Thoracic aorta (tissue), 2 donors: ENCODE data around the gene NES. TPM values are rescaled to one million over a fixed set of nuclear protein-coding genes. Genes with fewer than 3 reads are reported as not detected.

ENCODE experiments used
- ATAC-seq: fragments of 150-250 bp; one replicate; pipeline ENCODE4 v1.8.0; 2017; ENCODE audit warnings: low read depth; ENCODE audit not compliant: insufficient number of reproducible peaks, low FRiP score
- DNase-seq: peaks from one replicate; pipeline ENCODE4 v3.0.0-alpha.2; 2020; ENCODE audit warnings: low spot score
- H3K27ac ChIP-seq, 2 donors: fragments of 200-600 bp; sonication (generic); 1 replicate in 1 of 2; 2 replicates in 1 of 2; pipeline ENCODE4 v1.5.1; 2016; ENCODE audit warnings: mild to moderate bottlenecking in 2 of 2, moderate library complexity in 2 of 2
- H3K27me3 ChIP-seq: fragments of 200-600 bp; sonication (generic); replicated peaks from 2 replicates; pipeline ENCODE4 v1.6.0; 2016; ENCODE audit warnings: mild to moderate bottlenecking; ENCODE audit not compliant: insufficient read depth
- H3K36me3 ChIP-seq: fragments of 200-600 bp; sonication (generic); one replicate; pipeline ENCODE4 v1.5.1; 2016
- H3K4me1 ChIP-seq, 2 donors: fragments of 200-600 bp; sonication (generic); 1 replicate in 1 of 2; 2 replicates in 1 of 2; pipeline versions ENCODE4 v1.5.1 to v1.6.0; 2016; ENCODE audit warnings: low read depth in 2 of 2, mild to moderate bottlenecking in 1 of 2; ENCODE audit not compliant: control insufficient read depth in 1 of 2
- H3K4me3 ChIP-seq: fragments of 200-600 bp; sonication (generic); 2 replicates; pipeline ENCODE4 v1.5.1; 2016; ENCODE audit warnings: mild to moderate bottlenecking
- H3K9me3 ChIP-seq: fragments of 200-600 bp; sonication (generic); 2 replicates; pipeline ENCODE4 v1.5.1; 2016
- total RNA-seq, 2 donors: library from RNA; depleted of rRNA; stranded (reverse); fragments of >200 nt; gene quantifications; one replicate each; pipeline versions ENCODE4 v1.1.0 to v1.2.3, GENCODE V29; 2016
- TF ChIP-seq, protein P1 (sequence below): fragments of 200-600 bp; sonication (generic); IDR thresholded peaks from one replicate; pipeline ENCODE4 v1.5.1; 2019; ENCODE audit warnings: antibody characterized with exemption

Gene NES
- total RNA-seq, 2 donors from 2014 or later = 30.6 to 30.9 TPM

DNA sequence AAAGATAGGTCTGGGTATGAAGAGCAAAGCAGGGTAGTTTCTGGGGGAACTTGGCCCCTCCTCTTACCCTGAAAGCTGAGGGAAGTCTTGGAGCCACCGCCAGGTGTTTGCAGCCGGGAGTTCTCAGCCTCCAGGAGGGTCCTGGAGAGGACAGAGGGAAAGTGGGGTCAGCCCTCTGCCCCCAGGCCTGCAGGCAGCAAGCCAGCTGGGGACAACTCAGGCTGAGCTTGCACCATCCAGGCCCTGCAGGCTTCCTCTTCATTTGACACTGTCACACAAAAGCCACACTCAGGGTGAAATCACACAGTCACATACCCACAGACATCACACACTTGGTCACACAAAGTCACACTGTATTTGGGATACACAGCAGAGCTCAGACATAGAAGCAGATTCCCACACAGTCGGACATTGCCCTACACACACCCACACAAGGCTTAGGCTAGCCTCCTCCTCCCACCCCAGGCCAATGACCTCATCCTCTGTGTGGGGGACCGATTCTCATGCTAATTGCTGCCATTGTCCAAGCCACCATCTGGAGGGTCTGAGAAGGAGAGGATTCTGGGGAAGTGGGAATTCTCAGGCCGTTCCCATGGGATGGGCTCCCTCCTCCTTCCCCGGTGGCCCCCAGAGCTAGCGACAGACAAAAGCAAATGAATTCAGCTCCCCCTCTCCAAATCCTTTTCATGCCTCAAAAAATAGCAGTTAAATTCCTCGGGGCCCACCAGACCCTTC lies 3.7 kb downstream of the NES start:
- DNase-seq (no peak), ATAC-seq (no peak)
- Histone ChIP-seq H3K36me3 (peaks cover 4% of the 10 kb centered on the region), H3K27me3 (no peaks in the 10 kb centered on the region), H3K4me1 (peaks cover 12 to 39% of the 10 kb centered on the region in 2 donors), H3K4me3 (no peak overlapping the region), H3K27ac (no peak overlapping the region), H3K9me3 (no peaks in the 10 kb centered on the region)
- TF ChIP-seq, protein P1, sequence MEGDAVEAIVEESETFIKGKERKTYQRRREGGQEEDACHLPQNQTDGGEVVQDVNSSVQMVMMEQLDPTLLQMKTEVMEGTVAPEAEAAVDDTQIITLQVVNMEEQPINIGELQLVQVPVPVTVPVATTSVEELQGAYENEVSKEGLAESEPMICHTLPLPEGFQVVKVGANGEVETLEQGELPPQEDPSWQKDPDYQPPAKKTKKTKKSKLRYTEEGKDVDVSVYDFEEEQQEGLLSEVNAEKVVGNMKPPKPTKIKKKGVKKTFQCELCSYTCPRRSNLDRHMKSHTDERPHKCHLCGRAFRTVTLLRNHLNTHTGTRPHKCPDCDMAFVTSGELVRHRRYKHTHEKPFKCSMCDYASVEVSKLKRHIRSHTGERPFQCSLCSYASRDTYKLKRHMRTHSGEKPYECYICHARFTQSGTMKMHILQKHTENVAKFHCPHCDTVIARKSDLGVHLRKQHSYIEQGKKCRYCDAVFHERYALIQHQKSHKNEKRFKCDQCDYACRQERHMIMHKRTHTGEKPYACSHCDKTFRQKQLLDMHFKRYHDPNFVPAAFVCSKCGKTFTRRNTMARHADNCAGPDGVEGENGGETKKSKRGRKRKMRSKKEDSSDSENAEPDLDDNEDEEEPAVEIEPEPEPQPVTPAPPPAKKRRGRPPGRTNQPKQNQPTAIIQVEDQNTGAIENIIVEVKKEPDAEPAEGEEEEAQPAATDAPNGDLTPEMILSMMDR = no peak

DNA sequence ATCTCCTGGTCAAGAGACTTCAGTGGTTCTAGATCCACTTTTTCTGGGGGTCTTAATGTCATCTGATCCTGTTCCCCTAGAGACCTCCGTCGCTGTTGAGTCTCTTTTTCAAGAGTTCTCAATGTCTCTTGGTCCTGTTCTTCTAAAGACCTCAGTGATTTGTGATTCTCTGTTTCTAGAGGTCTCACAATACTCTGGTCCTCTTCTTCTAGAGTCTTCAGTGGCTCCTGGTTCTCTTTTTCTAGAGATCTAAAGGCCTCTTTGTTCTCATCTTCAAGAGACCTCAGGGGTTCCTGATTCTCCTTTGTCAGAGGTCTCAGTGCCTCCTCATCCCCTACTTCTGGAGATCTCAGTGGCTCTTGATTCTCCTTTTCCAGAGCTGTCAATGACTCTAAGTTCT lies 5.4 kb downstream of the NES start:
- H3K27ac ChIP-seq = no peak overlapping the region
- no peaks in the 10 kb centered on the region for H3K9me3 ChIP-seq
- H3K4me1 ChIP-seq = peaks cover 6 to 44% of the 10 kb centered on the region in 2 donors
- H3K27me3 ChIP-seq = no peaks in the 10 kb centered on the region
- DNase-seq (no peak), ATAC-seq (no peak)
- peaks cover 4% of the 10 kb centered on the region for H3K36me3 ChIP-seq
- H3K4me3 ChIP-seq = no peak overlapping the region
- TF ChIP-seq, protein P1 = no peak

DNA sequence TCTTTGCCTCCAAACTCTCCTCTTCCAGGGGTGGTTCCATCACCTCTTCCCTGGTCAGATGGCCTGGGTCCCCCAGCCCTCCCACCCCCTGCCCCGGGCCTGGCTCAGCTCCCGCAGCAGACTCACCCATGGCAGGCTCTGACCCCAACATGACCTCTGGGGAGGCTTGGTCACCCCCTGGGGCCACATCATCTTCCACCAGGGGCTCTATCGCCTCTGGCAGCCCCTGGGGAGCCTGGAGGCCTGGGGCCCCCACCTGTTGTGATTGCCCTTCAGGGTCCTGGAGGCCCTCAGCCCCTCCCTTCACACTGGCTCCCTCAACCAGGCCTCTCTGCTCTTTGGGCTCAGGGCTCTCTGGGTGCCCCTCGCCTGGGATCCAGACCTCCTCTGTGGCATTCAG lies 6.4 kb downstream of the NES start:
- Histone ChIP-seq H3K4me3 (no peak overlapping the region), H3K27ac (no peak overlapping the region), H3K27me3 (no peaks in the 10 kb centered on the region), H3K4me1 (peaks cover 3 to 37% of the 10 kb centered on the region in 2 donors), H3K36me3 (peaks cover 4% of the 10 kb centered on the region), H3K9me3 (no peaks in the 10 kb centered on the region)
- DNase-seq (no peak), ATAC-seq (no peak)
- TF ChIP-seq, protein P1 = no peak

DNA sequence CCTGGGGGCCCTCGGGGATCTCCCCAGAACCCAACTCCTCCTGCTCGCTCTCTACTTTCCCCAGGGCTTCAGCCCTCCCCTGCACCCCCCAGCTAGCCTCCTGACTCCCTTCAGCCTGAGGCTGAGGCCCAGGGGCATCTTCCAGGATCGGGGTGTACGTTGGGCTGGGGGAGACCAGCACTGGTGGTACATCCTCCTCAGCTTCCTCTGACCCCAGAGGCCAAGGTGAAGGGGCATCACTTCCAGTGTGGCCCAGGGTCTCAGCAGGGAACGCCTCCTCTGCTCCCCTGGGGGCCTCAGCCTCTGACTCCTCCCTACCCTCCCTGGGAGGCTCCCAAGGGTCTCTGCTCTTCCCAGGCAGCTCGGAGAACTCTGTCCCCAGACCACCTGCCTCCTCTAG lies 6.8 kb downstream of the NES start:
- TF ChIP-seq, protein P1 = no peak
- H3K27ac ChIP-seq = no peak overlapping the region
- no peaks in the 10 kb centered on the region for H3K9me3 ChIP-seq
- DNase-seq (no peak), ATAC-seq (no peak)
- peaks cover 4 to 37% of the 10 kb centered on the region in 2 donors for H3K4me1 ChIP-seq
- peaks cover 4% of the 10 kb centered on the region for H3K36me3 ChIP-seq
- no peaks in the 10 kb centered on the region for H3K27me3 ChIP-seq
- no peak overlapping the region for H3K4me3 ChIP-seq

DNA sequence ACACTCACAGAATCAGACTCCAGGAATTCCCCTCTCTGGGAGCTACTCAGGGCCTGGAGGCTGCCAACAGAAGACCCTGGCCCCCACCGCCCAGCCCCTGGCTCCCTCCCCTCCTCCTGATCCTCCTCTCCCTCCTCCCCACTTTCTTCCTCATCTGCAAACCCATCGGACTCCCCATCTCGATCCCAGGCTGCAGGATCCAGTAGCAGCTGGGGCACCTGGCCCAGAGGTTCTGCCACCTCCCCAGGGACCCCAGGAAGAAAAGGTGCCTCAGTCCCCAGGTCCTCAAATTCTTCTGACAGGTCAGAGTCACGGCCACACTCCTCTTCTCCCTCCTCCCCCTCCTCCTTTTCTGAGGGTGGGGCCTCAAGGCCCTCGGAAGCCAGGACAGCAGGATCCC lies 7.4 kb downstream of the NES start:
- H3K4me1 ChIP-seq = peaks cover 9 to 37% of the 10 kb centered on the region in 2 donors
- H3K36me3 ChIP-seq = peaks cover 4% of the 10 kb centered on the region
- H3K27ac ChIP-seq = no peak overlapping the region
- TF ChIP-seq, protein P1 = no peak
- no peak for ATAC-seq
- no peaks in the 10 kb centered on the region for H3K27me3 ChIP-seq
- no peaks in the 10 kb centered on the region for H3K9me3 ChIP-seq
- DNase-seq = no peak
- H3K4me3 ChIP-seq = no peak overlapping the region
